Measurements from ENCODE around the gene EMC8.

GRCh38 chr16:85821390-85822135 is 22.2 kb upstream of the EMC8 start:
- no peak for TF ChIP-seq POLR2A (IDR thresholded peaks at IDR 0.05; ENCODE audit: borderline replicate concordance, extremely low read depth, insufficient read depth, insufficient read length)
- TF ChIP-seq ZNF274 (IDR thresholded peaks at IDR 0.05; ENCODE audit: low read depth, low read length): no peak
- TF ChIP-seq SIN3A (IDR thresholded peaks at IDR 0.05; ENCODE audit: low read depth): no peak
- TF ChIP-seq CTCF (IDR thresholded peaks at IDR 0.05 in 2 of 3, conservative IDR thresholded peaks at IDR 0.05 in 1 of 3; ENCODE audit: borderline replicate concordance in 1 of 3, insufficient read depth in 1 of 3, low read depth in 2 of 3, low read length in 2 of 3): peak; percentile 98 to 100 (median 99)
- TF ChIP-seq EZH2 (IDR thresholded peaks at IDR 0.05): no peak
